ENCODE measurements around the gene PFAS.

Gene PFAS

DNA sequence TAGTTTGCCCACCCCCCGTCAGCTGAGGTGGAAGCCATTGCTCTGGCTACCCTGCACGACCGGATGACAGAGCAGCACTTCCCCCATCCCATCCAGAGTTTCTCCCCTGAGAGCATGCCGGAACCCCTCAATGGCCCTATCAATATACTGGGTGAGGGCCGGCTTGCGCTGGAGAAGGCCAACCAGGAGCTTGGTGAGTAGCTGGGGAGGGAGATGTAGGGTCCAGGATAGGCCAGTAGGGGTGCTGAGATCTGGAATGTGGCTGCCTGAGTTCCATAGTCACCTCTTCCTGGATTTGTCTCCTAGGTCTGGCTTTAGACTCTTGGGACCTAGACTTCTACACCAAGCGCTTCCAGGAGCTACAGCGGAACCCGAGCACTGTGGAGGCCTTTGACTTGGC is 6.4 kb downstream of the PFAS start:
- no peak overlapping the region for H3K4me2 ChIP-seq (ENCODE audit: low read length)
- no peaks in the 10 kb centered on the region for H3K27me3 ChIP-seq (ENCODE audit: control insufficient read depth, low read length)
- TF ChIP-seq EZH2phosphoT487 (IDR thresholded peaks at IDR 0.05; ENCODE audit: borderline replicate concordance, low read length): no peak
- TF ChIP-seq, protein P1, sequence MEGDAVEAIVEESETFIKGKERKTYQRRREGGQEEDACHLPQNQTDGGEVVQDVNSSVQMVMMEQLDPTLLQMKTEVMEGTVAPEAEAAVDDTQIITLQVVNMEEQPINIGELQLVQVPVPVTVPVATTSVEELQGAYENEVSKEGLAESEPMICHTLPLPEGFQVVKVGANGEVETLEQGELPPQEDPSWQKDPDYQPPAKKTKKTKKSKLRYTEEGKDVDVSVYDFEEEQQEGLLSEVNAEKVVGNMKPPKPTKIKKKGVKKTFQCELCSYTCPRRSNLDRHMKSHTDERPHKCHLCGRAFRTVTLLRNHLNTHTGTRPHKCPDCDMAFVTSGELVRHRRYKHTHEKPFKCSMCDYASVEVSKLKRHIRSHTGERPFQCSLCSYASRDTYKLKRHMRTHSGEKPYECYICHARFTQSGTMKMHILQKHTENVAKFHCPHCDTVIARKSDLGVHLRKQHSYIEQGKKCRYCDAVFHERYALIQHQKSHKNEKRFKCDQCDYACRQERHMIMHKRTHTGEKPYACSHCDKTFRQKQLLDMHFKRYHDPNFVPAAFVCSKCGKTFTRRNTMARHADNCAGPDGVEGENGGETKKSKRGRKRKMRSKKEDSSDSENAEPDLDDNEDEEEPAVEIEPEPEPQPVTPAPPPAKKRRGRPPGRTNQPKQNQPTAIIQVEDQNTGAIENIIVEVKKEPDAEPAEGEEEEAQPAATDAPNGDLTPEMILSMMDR (IDR thresholded peaks at IDR 0.05; ENCODE audit: low read depth, low read length, poor library complexity, severe bottlenecking): no peak
- peaks cover 3% of the 10 kb centered on the region for H3K4me1 ChIP-seq (ENCODE audit: control insufficient read depth, low read length)
- no peaks in the 10 kb centered on the region for H3F3A ChIP-seq (ENCODE audit: control insufficient read depth, insufficient read depth)
- peaks cover 32% of the 10 kb centered on the region for H3K79me2 ChIP-seq (ENCODE audit: control insufficient read depth, low read length)
- no peak overlapping the region for H3K27ac ChIP-seq (ENCODE audit: low read depth, low read length)
- H3K9me2 ChIP-seq (replicated peaks; ENCODE audit: control insufficient read depth, low read length): no peaks in the 10 kb centered on the region
- peaks cover 66% of the 10 kb centered on the region for H3K36me3 ChIP-seq (ENCODE audit: control insufficient read depth, low read length)
- no peaks in the 10 kb centered on the region for H3K9me3 ChIP-seq (ENCODE audit: control insufficient read depth, insufficient read depth, low read length)
- H3K4me3 ChIP-seq (ENCODE audit: low read length): no peak overlapping the region
- H4K20me1 ChIP-seq (ENCODE audit: control insufficient read depth, insufficient read depth, low read depth, low read length): no peaks in the 10 kb centered on the region; the same call in 1 of the 2 replicates

DNA sequence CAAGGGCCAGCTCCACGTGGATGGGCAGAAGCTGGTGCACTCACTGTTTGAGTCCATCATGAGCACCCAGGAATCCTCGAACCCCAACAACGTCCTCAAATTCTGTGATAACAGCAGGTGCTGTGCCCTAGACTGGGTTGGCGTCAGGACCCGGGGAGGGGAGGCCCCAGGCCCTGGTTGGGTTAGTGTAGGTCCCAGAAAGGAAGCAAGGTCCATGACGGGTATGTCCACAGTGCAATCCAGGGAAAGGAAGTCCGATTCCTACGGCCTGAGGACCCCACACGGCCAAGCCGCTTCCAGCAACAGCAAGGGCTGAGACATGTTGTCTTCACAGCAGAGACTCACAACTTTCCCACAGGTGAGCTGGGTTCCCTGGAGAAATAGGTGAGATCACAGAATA is 7.2 kb downstream of the PFAS start:
- Histone ChIP-seq H3K27me3 (ENCODE audit: control insufficient read depth, low read length) (no peaks in the 10 kb centered on the region), H3F3A (ENCODE audit: control insufficient read depth, insufficient read depth) (no peaks in the 10 kb centered on the region), H3K4me3 (ENCODE audit: low read length) (no peak overlapping the region), H3K9me2 (replicated peaks; ENCODE audit: control insufficient read depth, low read length) (no peaks in the 10 kb centered on the region), H4K20me1 (ENCODE audit: control insufficient read depth, insufficient read depth, low read depth, low read length) (no peaks in the 10 kb centered on the region; the same call in 1 of the 2 replicates), H3K27ac (ENCODE audit: low read depth, low read length) (no peak overlapping the region), H3K9me3 (ENCODE audit: control insufficient read depth, insufficient read depth, low read length) (no peaks in the 10 kb centered on the region), H3K4me1 (ENCODE audit: control insufficient read depth, low read length) (no peaks in the 10 kb centered on the region), H3K4me2 (ENCODE audit: low read length) (no peak overlapping the region), H3K79me2 (ENCODE audit: control insufficient read depth, low read length) (peaks cover 25% of the 10 kb centered on the region), H3K36me3 (ENCODE audit: control insufficient read depth, low read length) (peaks cover 72% of the 10 kb centered on the region)
- no peak for TF ChIP-seq EZH2phosphoT487 (IDR thresholded peaks at IDR 0.05; ENCODE audit: borderline replicate concordance, low read length)
- TF ChIP-seq, protein P1 (IDR thresholded peaks at IDR 0.05; ENCODE audit: low read depth, low read length, poor library complexity, severe bottlenecking): no peak

DNA sequence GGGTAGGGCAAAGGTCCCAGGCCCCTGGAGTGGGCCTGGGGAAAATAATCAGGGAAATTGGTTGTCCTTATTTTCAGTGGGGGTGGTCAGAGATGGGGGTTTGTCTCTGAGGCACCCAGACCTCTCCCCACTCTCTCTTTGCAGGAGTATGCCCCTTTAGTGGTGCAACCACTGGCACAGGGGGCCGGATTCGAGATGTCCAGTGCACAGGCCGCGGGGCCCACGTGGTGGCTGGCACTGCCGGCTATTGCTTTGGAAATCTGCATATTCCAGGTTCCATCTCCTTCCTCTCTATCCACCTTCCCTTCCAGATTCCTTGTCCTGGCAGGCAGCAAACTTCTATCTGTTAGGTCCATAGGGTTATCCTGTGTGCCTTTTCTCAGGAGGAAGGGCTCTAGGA is 7.6 kb downstream of the PFAS start:
- Histone ChIP-seq H3K36me3 (ENCODE audit: control insufficient read depth, low read length) (peaks cover 76% of the 10 kb centered on the region), H3K9me2 (replicated peaks; ENCODE audit: control insufficient read depth, low read length) (no peaks in the 10 kb centered on the region), H3F3A (ENCODE audit: control insufficient read depth, insufficient read depth) (no peaks in the 10 kb centered on the region), H3K27ac (ENCODE audit: low read depth, low read length) (no peak overlapping the region), H3K27me3 (ENCODE audit: control insufficient read depth, low read length) (no peaks in the 10 kb centered on the region), H3K4me3 (ENCODE audit: low read length) (no peak overlapping the region), H3K9me3 (ENCODE audit: control insufficient read depth, insufficient read depth, low read length) (no peaks in the 10 kb centered on the region), H3K79me2 (ENCODE audit: control insufficient read depth, low read length) (peaks cover 21% of the 10 kb centered on the region), H4K20me1 (ENCODE audit: control insufficient read depth, insufficient read depth, low read depth, low read length) (no peaks in the 10 kb centered on the region; the same call in 1 of the 2 replicates), H3K4me1 (ENCODE audit: control insufficient read depth, low read length) (no peaks in the 10 kb centered on the region), H3K4me2 (ENCODE audit: low read length) (no peak overlapping the region)
- TF ChIP-seq, protein P1 (IDR thresholded peaks at IDR 0.05; ENCODE audit: low read depth, low read length, poor library complexity, severe bottlenecking): no peak
- no peak for TF ChIP-seq EZH2phosphoT487 (IDR thresholded peaks at IDR 0.05; ENCODE audit: borderline replicate concordance, low read length)

All from DOHH2 (cell line).